Upper lobe of left lung (tissue), 6 donors: ENCODE data around the gene CHMP4A. TPM values are rescaled to one million over a fixed set of nuclear protein-coding genes. Genes with fewer than 3 reads are reported as not detected.
"Not testable (repeated sequence)": the region's sequence is repeated elsewhere in the genome, so short reads cannot be mapped to it uniquely, and the experiment has no call there.

Experiments used
- ATAC-seq, 2 donors: fragments of 200-7000 bp; cut with Tn5 transposase; one replicate each; pipeline ENCODE4 v1.9.1; 2022; ENCODE audit warnings: mild to moderate bottlenecking in 2 of 2, moderate library complexity in 2 of 2; ENCODE audit not compliant: low FRiP score in 2 of 2
- DNase-seq, 2 donors: peaks; one replicate each; pipeline ENCODE4 v3.0.0-alpha.2; 2019 to 2020
- H3K27ac ChIP-seq, 4 donors: fragments of 200-600 bp; sonication (generic); one replicate each; pipeline ENCODE4 v1.5.1; 2016 to 2019
- H3K27me3 ChIP-seq, 4 donors: fragments of 200-600 bp; sonication (generic); one replicate each; pipeline ENCODE4 v1.5.1; 2017 to 2019
- H3K36me3 ChIP-seq, 4 donors: fragments of 200-600 bp; sonication (generic); one replicate each; pipeline ENCODE4 v1.5.1; 2016 to 2019
- H3K4me1 ChIP-seq, 4 donors: fragments of 200-600 bp; sonication (generic); one replicate each; pipeline ENCODE4 v1.5.1; 2018 to 2019
- H3K4me3 ChIP-seq, 4 donors: fragments of 200-600 bp; sonication (generic); one replicate each; pipeline ENCODE4 v1.5.1; 2017 to 2019; ENCODE audit warnings: mild to moderate bottlenecking in 2 of 4, moderate library complexity in 1 of 4
- H3K9me3 ChIP-seq, 4 donors: fragments of 200-600 bp; sonication (generic); one replicate each; pipeline ENCODE4 v1.5.1; 2018 to 2019
- CTCF ChIP-seq, 6 experiments: fragments of 450-650 bp in 4 of 6; fragments of 200-600 bp in 2 of 6; sonication (generic) in 2 of 6; IDR thresholded peaks; one replicate each; pipeline ENCODE4 v1.5.1; 2016 to 2019; ENCODE audit warnings: antibody characterized with exemption in 6 of 6
- EP300 ChIP-seq, 4 donors: sonication (generic); formaldehyde crosslinking; IDR thresholded peaks; one replicate each; pipeline ENCODE4 v1.5.1; 2017; ENCODE audit warnings: antibody characterized with exemption in 4 of 4, control low read depth in 2 of 4
- POLR2A ChIP-seq, 4 donors: fragments of 450-650 bp; IDR thresholded peaks; one replicate each; pipeline ENCODE4 v1.5.1; 2016 to 2017; ENCODE audit warnings: antibody characterized with exemption in 4 of 4, mild to moderate bottlenecking in 2 of 4
- POLR2AphosphoS5 ChIP-seq, 2 donors: sonication (generic); formaldehyde crosslinking; IDR thresholded peaks; one replicate each; pipeline ENCODE4 v1.5.1; 2017; ENCODE audit warnings: antibody characterized with exemption in 2 of 2
- WGBS, 2 donors: methylation state at CpG; one replicate each; pipeline ENCODE4 v1.1.5; 2017 to 2018; 5-methylcytosine and 5-hydroxymethylcytosine counted together
- total RNA-seq, 6 donors: library from RNA; depleted of rRNA in 4 of 6; stranded (reverse); fragments of >200 nt in 4 of 6; gene quantifications; one replicate each; pipeline versions ENCODE4 v1.1.0 to v1.2.1, GENCODE V29; 2016 to 2021
- donor health status: DM: no; HTN: no; CAD: no; lungs with moderate emphysema.
- donor health status: DM: no; HTN: yes; CAD: no; lungs with severe emphysema.

Gene CHMP4A
- total RNA-seq, 6 donors from 2014 or later, result 39.9 to 112 (median 61.5) TPM

GRCh38 chr14:24246765-24247212, 33.5 kb upstream of the CHMP4A start:
- ATAC-seq, result no peak
- Histone ChIP-seq H3K4me1 (peaks cover 6 to 11% (median 9%) of the 10 kb centered on the region in 4 donors), H3K4me3 (no peak overlapping the region), H3K27me3 (no peaks in the 10 kb centered on the region), H3K36me3 (no peaks in the 10 kb centered on the region), H3K9me3 (no peaks in the 10 kb centered on the region), H3K27ac (peak overlapping the region; percentile 11 to 64 (median 25))
- DNase-seq, result peak in 1 of 2 donors; percentile 6
- TF ChIP-seq CTCF (IDR thresholded peaks at IDR 0.05) (no peak), EP300 (IDR thresholded peaks at IDR 0.05) (no peak), POLR2AphosphoS5 (IDR thresholded peaks at IDR 0.05) (no peak), POLR2A (IDR thresholded peaks at IDR 0.05) (no peak)
- 82 to 83% methylated on average over 3 of the region's 3 CpGs for WGBS, 2 donors

- not testable (repeated sequence) for DNase-seq, ATAC-seq, H3K4me3 ChIP-seq, H3K9me3 ChIP-seq, H3K27me3 ChIP-seq, H3K27ac ChIP-seq, H3K36me3 ChIP-seq
- WGBS, 2 donors, result 95% methylated on average over 11 of the region's 11 CpGs
- H3K4me1 ChIP-seq, result peaks cover 19 to 25% (median 21%) of the 10 kb centered on the region in 4 donors
These were observed 32.1 kb upstream of the CHMP4A start for GRCh38 chr14:24245350-24245749.

GRCh38 chr14:24243336-24243836, 30.1 kb upstream of the CHMP4A start:
- H3K36me3 ChIP-seq, result peaks cover 2 to 29% (median 26%) of the 10 kb centered on the region in 4 donors
- 44 to 47% methylated on average over 10 of the region's 10 CpGs for WGBS, 2 donors
- TF ChIP-seq POLR2A (IDR thresholded peaks at IDR 0.05), result no peak
- no peak for TF ChIP-seq EP300 (IDR thresholded peaks at IDR 0.05)
- no peak for TF ChIP-seq CTCF (IDR thresholded peaks at IDR 0.05)
- TF ChIP-seq POLR2AphosphoS5 (IDR thresholded peaks at IDR 0.05), result no peak
- H3K4me3 ChIP-seq, result peak overlapping the region; percentile 60 to 93 (median 63)
- DNase-seq (peak in 1 of 2 donors; percentile 41), ATAC-seq (peak in 1 of 2 donors; percentile 0)
- peak overlapping the region; percentile 97 to 100 (median 98) for H3K27ac ChIP-seq
- no peaks in the 10 kb centered on the region for H3K9me3 ChIP-seq
- no peaks in the 10 kb centered on the region for H3K27me3 ChIP-seq
- H3K4me1 ChIP-seq, result peaks cover 34 to 44% (median 38%) of the 10 kb centered on the region in 4 donors

- no peaks in the 10 kb centered on the region for H3K9me3 ChIP-seq
- peak overlapping the region; percentile 97 to 100 (median 98) for H3K27ac ChIP-seq
- ATAC-seq (peak; percentile 96 to 98), DNase-seq (peak; percentile 95 to 97)
- TF ChIP-seq CTCF (IDR thresholded peaks at IDR 0.05) (peak; percentile 57 to 90 (median 88)), POLR2AphosphoS5 (IDR thresholded peaks at IDR 0.05) (no peak)
- H3K36me3 ChIP-seq, result peaks cover 12 to 43% (median 40%) of the 10 kb centered on the region in 4 donors
- H3K27me3 ChIP-seq, result no peaks in the 10 kb centered on the region
- peaks cover 34 to 46% (median 38%) of the 10 kb centered on the region in 4 donors for H3K4me1 ChIP-seq
- H3K4me3 ChIP-seq, result peak overlapping the region; percentile 61 to 93 (median 66)
- 2 to 4% methylated on average over 16 to 33 of the region's 39 CpGs for WGBS, 2 donors
These were observed 28.6 kb upstream of the CHMP4A start for GRCh38 chr14:24241829-24242443.

GRCh38 chr14:24240110-24240918, 27.0 kb upstream of the CHMP4A start:
- 92 to 97% methylated on average over 5 to 9 of the region's 9 CpGs for WGBS, 2 donors
- peaks cover 34 to 46% (median 38%) of the 10 kb centered on the region in 4 donors for H3K4me1 ChIP-seq

More at GRCh38 chr14:24240110-24240918, 27.0 kb upstream of the CHMP4A start:
- ATAC-seq (no peak), DNase-seq (no peak)
- peak overlapping the region in 2 of 4 donors; percentile 97 to 98 for H3K27ac ChIP-seq
- H3K27me3 ChIP-seq, result no peaks in the 10 kb centered on the region
- H3K4me3 ChIP-seq, result peak overlapping the region in 1 of 4 donors; percentile 93
- peaks cover 16 to 60% (median 55%) of the 10 kb centered on the region in 4 donors for H3K36me3 ChIP-seq
- H3K9me3 ChIP-seq, result no peaks in the 10 kb centered on the region
- TF ChIP-seq POLR2A (IDR thresholded peaks at IDR 0.05), result no peak
- TF ChIP-seq EP300 (IDR thresholded peaks at IDR 0.05), result no peak
- TF ChIP-seq POLR2AphosphoS5 (IDR thresholded peaks at IDR 0.05), result no peak
- TF ChIP-seq CTCF (IDR thresholded peaks at IDR 0.05), result no peak
